Measurements from ENCODE around the gene MAOA. TPM values are rescaled to one million over a fixed set of nuclear protein-coding genes. Genes with fewer than 3 reads are reported as not detected.

MAOA gene
- total RNA-seq, 4 donors from 2014 or later: 299 to 636 (median 361) TPM

DNA sequence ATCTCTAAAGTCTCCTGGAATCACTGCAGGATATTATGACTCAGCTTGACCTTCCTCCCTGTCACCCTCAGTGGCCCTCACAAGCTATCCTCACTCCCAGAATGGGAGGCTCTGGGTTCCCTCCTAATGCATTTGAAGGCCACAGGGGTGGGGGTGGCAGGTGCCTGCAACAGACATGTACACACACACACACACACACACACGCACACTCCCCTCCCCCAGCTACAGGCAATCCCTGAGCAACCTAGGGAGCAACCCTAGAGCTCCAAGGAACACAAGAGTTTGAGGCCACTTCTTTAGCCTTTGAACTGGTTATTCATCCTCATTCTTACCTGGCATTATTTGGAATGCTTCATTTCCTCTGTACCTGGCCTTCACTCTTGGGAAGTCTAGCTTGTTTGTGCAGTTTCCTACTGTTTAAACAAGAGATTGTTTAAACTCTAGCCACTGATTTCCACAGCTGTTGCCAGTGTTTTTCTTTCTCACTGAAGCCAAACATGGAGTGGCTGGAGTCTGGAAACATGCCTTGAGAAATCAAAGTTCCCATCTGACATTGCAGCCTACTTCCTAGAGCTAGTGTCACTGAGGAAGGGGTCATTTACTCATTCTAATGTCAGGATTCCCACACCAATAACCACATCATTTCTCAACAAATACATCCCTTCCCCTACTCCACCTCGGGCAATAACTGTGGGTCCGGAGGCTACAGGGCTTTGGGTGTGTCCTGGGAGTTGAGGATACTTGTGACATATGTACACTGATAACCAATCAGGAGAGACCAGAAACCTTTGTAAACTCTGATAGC lies 37.7 kb downstream of the MAOA start:
- Histone ChIP-seq H3K36me3 (peaks cover 0 to 23% (median 7%) of the 10 kb centered on the region in 4 donors), H3K9me3 (no peaks in the 10 kb centered on the region), H3K27me3 (no peaks in the 10 kb centered on the region), H3K4me3 (no peak overlapping the region), H3K4me1 (peaks cover 8 to 48% (median 29%) of the 10 kb centered on the region in 4 donors), H3K27ac (replicated peaks in 1 of 4) (peak overlapping the region in 1 of 4 donors; percentile 0)
- 57% methylated on average over 3 of the region's 3 CpGs for WGBS
- TF ChIP-seq POLR2AphosphoS5 (IDR thresholded peaks at IDR 0.05) (no peak), POLR2A (IDR thresholded peaks at IDR 0.05; ENCODE audit: low read depth) (no peak), EP300 (IDR thresholded peaks at IDR 0.05) (no peak), CTCF (IDR thresholded peaks at IDR 0.05) (no peak)
- no peak for DNase-seq (ENCODE audit: extremely low spot score)
- intact Hi-C loops (cut with DNase I): no loop called here

- TF ChIP-seq EP300 (IDR thresholded peaks at IDR 0.05) (no peak), POLR2AphosphoS5 (IDR thresholded peaks at IDR 0.05) (no peak), CTCF (IDR thresholded peaks at IDR 0.05) (no peak), POLR2A (IDR thresholded peaks at IDR 0.05; ENCODE audit: low read depth) (no peak)
- peak overlapping the region in 2 of 4 donors; percentile 30 to 42 for H3K27ac ChIP-seq (replicated peaks in 1 of 4)
- intact Hi-C loops (cut with DNase I): no loop called here
- H3K4me1 ChIP-seq: peaks cover 11 to 65% (median 52%) of the 10 kb centered on the region in 4 donors
- no peak for DNase-seq (ENCODE audit: extremely low spot score)
- peaks cover 0 to 14% (median 7%) of the 10 kb centered on the region in 4 donors for H3K36me3 ChIP-seq
- no peaks in the 10 kb centered on the region for H3K9me3 ChIP-seq
- H3K27me3 ChIP-seq: no peaks in the 10 kb centered on the region
- 71% methylated on average over 3 of the region's 3 CpGs for WGBS
- no peak overlapping the region for H3K4me3 ChIP-seq
These were observed 43.4 kb downstream of the MAOA start for GRCh38 chrX:43699475-43699874.

GRCh38 chrX:43702079-43702524 lies 46.0 kb downstream of the MAOA start:
- TF ChIP-seq EP300 (IDR thresholded peaks at IDR 0.05): no peak
- intact Hi-C loops (cut with DNase I): no loop called here
- 47% methylated on average over 2 of the region's 2 CpGs for WGBS
- Histone ChIP-seq H3K4me1 (peaks cover 19 to 82% (median 64%) of the 10 kb centered on the region in 4 donors), H3K27me3 (no peaks in the 10 kb centered on the region), H3K36me3 (no peaks in the 10 kb centered on the region), H3K9me3 (no peaks in the 10 kb centered on the region), H3K4me3 (no peak overlapping the region), H3K27ac (replicated peaks in 1 of 4) (peak overlapping the region; percentile 57 to 76 (median 69))
- no peak for DNase-seq (ENCODE audit: extremely low spot score)

- H3K4me3 ChIP-seq: no peak overlapping the region
- H3K36me3 ChIP-seq: no peaks in the 10 kb centered on the region
- TF ChIP-seq POLR2AphosphoS5 (IDR thresholded peaks at IDR 0.05) (no peak), CTCF (IDR thresholded peaks at IDR 0.05) (no peak), POLR2A (IDR thresholded peaks at IDR 0.05; ENCODE audit: low read depth) (no peak), EP300 (IDR thresholded peaks at IDR 0.05) (no peak)
- 39% methylated on average over 2 of the region's 2 CpGs for WGBS
- no peaks in the 10 kb centered on the region for H3K9me3 ChIP-seq
- intact Hi-C loops (cut with DNase I): no loop called here
- H3K27me3 ChIP-seq: no peaks in the 10 kb centered on the region
- H3K4me1 ChIP-seq: peaks cover 20 to 86% (median 67%) of the 10 kb centered on the region in 4 donors
- no peak for DNase-seq (ENCODE audit: extremely low spot score)
- H3K27ac ChIP-seq (replicated peaks in 1 of 4): peak overlapping the region; percentile 57 to 76 (median 69)
These were observed 46.6 kb downstream of the MAOA start for GRCh38 chrX:43702660-43703059.

- no peaks in the 10 kb centered on the region for H3K27me3 ChIP-seq
- no peaks in the 10 kb centered on the region for H3K36me3 ChIP-seq
- H3K27ac ChIP-seq (replicated peaks in 1 of 4): peak overlapping the region; percentile 57 to 76 (median 69)
- no peaks in the 10 kb centered on the region for H3K9me3 ChIP-seq
- no peak for DNase-seq (ENCODE audit: extremely low spot score)
- no peak overlapping the region for H3K4me3 ChIP-seq
- intact Hi-C loops (cut with DNase I): no loop called here
- H3K4me1 ChIP-seq: peaks cover 21 to 91% (median 74%) of the 10 kb centered on the region in 4 donors
- TF ChIP-seq POLR2AphosphoS5 (IDR thresholded peaks at IDR 0.05): peak in 1 of 2 donors; percentile 65
- no peak for TF ChIP-seq CTCF (IDR thresholded peaks at IDR 0.05)
- WGBS: 37% methylated on average over 4 of the region's 4 CpGs
These were observed 47.2 kb downstream of the MAOA start for GRCh38 chrX:43703211-43703791.

Data from esophagus muscularis mucosa (tissue), 4 donors.